GM12891 (cell line): ENCODE results near the gene RASSF1.

Experiments used
- PAX5 ChIP-seq: IDR thresholded peaks from 2 replicates; pipeline ENCODE4 v1.6.1; 2011; ENCODE audit warnings: low read length, moderate library complexity, mild to moderate bottlenecking; ENCODE audit not compliant: insufficient read depth, severe bottlenecking
- POLR2A ChIP-seq: IDR thresholded peaks from 2 replicates; pipeline ENCODE4 v1.6.1; 2011; ENCODE audit warnings: low read depth, low read length, control low read depth
- POLR2AphosphoS5 ChIP-seq: IDR thresholded peaks from 2 replicates; pipeline ENCODE4 v1.6.1; 2011; ENCODE audit warnings: low read depth, low read length, control low read depth
- POU2F2 ChIP-seq: IDR thresholded peaks from 2 replicates; pipeline ENCODE4 v1.6.1; 2011; ENCODE audit warnings: low read depth, mild to moderate bottlenecking, control low read depth, low read length, moderate library complexity
- SPI1 ChIP-seq: IDR thresholded peaks from 2 replicates; pipeline ENCODE4 v1.6.1; 2011; ENCODE audit warnings: low read depth, low read length, control low read depth
- TAF1 ChIP-seq: IDR thresholded peaks from 2 replicates; pipeline ENCODE4 v1.6.1; 2011; ENCODE audit warnings: low read depth, low read length, control low read depth

- TF ChIP-seq POLR2A (no peak), POLR2AphosphoS5 (no peak), SPI1 (no peak), TAF1 (no peak), POU2F2 (no peak), PAX5 (no peak)
Observed at GRCh38 chr3:50323092-50323600, 17.5 kb downstream of the RASSF1 start.
